ENCODE measurements around the gene GRID1.

Gene GRID1

DNA sequence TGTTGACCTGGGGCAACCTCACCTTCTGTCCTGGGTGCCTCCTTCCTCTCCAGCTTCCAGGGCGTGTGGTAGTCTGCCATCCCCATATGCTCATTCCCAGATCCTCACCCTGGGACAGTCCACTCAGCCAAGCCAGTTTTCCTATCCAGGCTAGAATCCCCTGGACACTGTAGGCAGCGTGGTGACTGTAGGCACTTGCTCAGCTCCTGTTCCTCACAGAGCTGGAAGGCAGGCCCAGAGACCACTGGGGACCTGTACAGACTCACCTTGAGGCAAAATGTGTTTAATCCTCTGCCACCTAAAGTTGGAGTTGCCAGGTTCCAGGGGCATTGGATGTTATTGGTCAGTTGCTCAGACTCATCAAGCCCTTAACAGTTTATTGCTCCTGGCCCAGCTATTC, 2.4 kb upstream of the GRID1 start:
- DNase-seq (ENCODE audit: low read depth), result no peak

DNA sequence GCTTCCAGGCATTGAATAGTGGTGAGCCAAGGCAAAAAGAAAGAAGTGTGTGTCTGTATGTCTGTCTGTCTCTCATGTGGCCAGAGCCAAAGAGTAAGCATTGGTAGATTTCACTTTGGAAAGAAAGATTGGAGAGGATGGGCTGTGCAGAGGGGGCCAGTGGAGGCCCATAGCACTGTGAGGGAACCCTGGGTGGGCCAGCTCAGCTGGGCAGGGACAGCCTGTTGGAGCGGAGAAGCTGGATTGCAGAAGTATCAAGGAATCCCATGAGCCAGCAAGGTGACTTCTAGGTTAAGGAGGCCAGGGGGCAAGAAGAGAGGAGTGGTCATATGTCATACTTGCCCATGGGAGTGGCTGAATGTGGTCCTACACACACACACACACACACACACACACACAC, 1.5 kb upstream of the GRID1 start:
- DNase-seq (ENCODE audit: low read depth), result no peak

DNA sequence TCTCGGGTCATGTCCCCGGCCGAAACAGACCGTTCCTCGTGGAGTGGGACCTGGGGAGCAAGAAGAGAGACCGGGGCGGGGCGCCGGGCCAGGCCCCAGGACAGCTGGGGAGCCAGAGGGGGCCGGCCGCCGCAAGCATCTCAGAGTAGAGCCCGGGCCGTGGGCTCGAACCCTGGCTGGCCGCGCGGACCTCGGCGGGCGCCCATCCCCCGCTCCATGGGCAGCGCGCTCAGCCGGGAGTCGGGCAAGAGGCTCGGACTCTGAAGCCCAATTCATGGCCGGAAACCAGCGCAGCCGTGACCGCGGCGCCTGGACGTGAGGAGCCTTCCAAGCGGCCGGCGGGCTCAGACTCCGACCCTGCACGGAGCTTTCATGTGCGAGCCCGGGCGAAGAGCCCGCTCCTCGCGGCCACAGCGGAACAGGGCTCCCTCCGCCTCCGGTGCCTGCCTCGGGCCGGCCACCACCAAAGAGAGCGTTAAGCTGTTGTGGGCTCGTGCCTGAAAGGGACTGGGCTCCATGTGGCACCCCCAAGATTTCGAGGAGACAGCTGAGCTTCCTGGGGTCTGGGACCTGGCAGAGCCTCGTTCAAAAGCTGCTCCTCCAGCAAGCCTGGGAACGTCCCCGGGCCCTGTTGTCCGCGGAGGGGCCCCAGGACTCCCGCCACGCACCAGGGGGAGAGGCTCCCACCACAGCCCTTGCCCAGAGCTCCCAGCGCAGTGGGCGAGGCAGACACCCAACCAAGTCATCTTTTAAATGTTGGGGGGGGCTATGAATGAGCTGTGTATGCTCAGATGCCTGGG, 757 bp upstream of the GRID1 start:
- DNase-seq (ENCODE audit: low read depth), result no peak

GRCh38 chr10:86366902-86367151, 232 bp upstream of the GRID1 start:
- no peak for DNase-seq (ENCODE audit: low read depth)

DNA sequence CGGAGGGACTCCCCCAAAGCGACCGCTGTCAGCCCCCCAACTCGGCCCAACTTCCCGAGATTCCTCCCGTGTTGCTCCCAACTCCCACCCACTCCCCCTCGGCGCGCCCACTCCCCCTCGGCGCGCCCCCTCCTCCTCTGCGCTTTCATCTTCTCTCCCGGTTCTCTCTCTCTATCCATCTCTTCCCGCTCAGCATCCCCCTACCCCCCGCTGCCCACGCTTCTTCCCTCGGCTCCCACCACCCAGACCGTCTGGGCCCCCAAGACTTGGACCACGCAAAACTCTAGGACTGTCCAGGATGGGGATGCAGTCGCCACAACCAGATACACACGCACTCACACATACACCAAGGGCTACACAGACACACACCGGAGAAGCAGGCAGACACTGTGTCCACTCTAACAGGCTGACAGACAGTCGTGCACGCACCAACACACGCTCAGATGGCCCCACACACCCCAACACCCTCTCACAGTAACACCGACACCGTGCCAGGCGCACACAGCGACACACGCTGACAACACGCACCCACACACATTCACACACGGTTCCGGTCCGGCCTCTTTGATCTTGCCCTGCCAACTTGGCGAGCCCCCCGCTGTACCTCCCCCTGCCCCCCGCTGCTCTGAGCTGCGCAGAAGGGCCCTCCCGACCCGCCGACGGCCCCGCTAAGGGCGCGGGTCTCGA, 1.1 kb downstream of the GRID1 start:
- no peak for DNase-seq (ENCODE audit: low read depth)

GRCh38 chr10:86364491-86365345, 1.9 kb downstream of the GRID1 start:
- no peak for DNase-seq (ENCODE audit: low read depth)

- DNase-seq (ENCODE audit: low read depth), result no peak
Observed at GRCh38 chr10:86363833-86364490, 2.6 kb downstream of the GRID1 start.

DNA sequence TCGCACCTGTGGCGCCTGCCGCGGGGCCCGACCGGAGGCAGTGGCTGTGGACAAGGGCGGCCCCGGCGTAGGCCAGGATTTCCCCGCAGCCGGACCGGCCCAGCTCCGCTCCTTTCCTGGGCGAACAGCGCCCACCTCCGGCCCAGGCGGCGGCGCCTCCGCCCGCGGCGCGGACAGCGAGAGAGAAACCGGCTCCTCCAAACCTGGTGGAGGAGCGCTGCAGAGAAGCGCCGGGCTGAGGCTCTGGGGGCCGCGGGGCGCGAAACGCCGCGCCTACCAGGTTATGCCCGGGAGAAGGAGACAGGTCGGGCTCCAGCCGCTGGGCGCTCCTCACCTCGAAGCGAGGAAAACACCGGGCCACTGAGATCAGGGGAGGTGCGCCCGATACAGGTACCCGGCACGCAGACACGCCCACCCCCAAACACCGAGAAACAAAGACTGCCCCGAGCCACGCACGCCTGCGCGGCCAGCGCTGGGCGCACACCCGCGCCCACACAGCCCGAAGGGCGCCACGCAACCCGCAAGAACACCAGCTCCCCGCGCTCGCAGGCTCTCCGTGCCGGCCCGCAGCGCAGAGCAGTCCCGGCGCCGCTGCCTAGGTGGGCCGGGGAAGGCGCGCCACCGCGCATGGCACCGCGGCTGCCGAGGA, 3.3 kb downstream of the GRID1 start:
- DNase-seq (ENCODE audit: low read depth), result no peak

GRCh38 chr10:86362586-86363183, 3.9 kb downstream of the GRID1 start:
- DNase-seq (ENCODE audit: low read depth), result no peak

DNA sequence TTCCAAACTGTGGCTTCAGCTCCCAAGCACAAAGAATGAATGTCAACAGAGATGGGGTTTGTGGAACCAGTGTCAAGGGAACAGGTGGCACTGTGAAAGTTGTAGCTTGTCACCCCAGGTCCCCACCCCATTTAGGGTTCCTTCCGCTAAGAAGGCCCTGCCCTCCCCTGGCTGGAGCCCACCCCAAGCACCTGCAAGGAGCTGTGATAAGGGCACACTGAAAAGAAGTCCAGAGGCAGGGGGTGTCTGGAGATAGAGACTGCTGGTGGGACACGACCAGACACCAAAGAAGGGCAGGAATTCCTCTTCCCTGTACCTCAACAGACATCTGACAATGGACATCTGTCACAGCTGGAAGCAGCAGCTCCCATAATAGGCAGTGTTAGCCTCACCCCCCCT, 4.5 kb downstream of the GRID1 start:
- DNase-seq (ENCODE audit: low read depth), result no peak

DNA sequence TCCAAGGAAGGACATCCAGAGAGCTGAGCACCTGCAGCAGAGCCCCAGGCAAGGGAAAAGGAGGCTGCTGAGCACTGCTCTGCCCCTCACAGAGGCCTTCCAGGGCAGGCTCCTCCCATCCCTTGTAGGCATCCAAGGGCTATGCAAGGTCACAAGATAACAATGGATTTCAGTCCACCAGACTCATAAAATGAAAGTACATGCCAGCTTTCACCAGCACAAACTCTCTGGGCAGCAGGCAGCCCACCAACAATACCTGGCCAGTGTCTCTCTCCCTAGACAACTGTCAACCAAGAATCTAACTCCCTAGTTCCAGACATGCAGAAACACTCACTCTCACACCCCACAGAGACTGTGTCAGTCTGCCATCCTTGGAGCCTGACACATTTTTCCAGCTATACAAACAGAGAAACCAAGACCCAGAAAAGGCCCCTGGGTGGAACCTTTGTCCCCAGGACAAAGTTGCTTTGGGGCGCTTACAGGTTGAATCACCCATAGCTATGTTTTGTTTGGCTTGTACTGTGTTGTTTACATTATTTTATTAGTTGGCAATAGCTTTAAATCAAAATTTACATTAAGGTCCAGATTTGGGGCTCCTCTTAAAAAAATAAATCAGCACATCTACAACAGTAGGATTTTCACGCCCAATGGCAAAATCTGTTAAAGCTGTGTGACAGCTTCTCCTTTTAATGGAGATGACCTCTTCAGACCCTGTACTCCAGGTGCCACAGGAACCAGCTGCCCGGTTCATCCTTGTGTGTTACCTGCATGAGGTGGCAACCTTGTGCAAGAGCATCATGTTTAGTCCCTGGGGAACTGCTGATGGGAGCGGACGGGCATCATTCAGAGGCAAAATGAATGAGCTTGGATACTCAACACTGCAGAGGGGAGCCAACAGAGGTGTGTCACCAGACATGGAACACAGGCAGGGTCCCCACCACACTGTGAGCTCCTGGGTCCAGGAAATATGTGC, 5.2 kb downstream of the GRID1 start:
- no peak for DNase-seq (ENCODE audit: low read depth)

DNA sequence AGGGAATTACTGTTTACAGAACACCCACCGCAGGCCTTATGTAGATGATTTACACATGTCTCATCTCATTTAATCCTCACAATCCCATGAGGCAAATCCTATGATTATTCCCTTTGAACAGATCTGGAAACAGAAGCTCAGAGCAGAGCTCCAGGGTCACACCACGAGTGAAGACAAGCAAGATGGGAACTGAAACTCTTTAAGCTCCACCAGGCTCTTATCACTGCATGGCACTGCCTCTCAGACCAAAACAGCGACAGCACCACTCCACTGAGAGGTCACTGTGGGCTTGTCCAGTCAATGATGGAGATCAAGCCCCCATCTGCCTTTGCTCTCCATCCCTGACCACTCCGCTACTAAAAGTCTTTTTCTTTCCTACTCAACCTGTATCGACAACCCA, 5.9 kb downstream of the GRID1 start:
- DNase-seq (ENCODE audit: low read depth), result no peak

GRCh38 chr10:86359954-86360353, 6.6 kb downstream of the GRID1 start:
- DNase-seq (ENCODE audit: low read depth), result no peak

DNA sequence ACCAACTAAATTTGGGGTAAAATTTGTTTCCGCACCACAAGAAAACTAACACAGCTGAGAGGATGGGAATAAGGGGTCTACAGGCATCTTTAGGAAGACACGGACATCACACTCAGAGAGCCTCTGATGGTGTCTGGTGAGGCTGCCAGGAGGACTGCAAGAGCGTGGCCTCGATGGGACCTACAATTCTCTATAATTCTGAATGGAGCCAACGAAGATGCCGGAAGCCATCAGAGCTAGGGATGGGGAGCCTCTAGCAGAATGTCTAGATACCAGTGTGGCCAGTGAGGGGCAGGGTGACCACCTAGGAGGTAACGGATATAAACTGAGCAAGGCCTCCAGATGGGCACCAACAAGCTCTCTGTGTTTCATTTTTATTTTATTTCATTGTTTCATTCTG, 7.5 kb downstream of the GRID1 start:
- DNase-seq (ENCODE audit: low read depth), result no peak

GRCh38 chr10:86357676-86358075, 8.9 kb downstream of the GRID1 start:
- DNase-seq (ENCODE audit: low read depth), result no peak

- no peak for DNase-seq (ENCODE audit: low read depth)
Observed at GRCh38 chr10:86357041-86357440, 9.6 kb downstream of the GRID1 start.

DNA sequence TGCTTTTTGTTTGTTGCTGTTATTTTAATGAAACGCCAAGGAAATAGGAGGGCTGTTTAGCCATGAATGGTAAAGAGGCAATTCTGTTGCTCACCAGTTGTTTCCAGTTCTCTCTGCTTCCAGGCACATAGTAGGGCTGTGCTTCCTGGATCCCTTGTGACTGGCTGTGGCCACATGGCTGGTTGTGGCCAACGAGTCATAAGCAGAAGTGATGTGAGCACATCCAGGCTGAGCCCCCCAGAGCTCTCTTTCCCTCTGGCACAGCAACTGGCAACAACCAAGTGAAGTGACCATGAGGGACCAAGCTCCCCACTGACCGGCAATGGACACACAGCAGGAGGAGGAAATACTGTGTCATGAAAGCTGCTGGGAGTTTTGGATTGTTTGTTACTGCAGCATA, 10.3 kb downstream of the GRID1 start:
- no peak for DNase-seq (ENCODE audit: low read depth)

- no peak for DNase-seq (ENCODE audit: low read depth)
Observed at GRCh38 chr10:86355571-86356038, 11.0 kb downstream of the GRID1 start.

DNA sequence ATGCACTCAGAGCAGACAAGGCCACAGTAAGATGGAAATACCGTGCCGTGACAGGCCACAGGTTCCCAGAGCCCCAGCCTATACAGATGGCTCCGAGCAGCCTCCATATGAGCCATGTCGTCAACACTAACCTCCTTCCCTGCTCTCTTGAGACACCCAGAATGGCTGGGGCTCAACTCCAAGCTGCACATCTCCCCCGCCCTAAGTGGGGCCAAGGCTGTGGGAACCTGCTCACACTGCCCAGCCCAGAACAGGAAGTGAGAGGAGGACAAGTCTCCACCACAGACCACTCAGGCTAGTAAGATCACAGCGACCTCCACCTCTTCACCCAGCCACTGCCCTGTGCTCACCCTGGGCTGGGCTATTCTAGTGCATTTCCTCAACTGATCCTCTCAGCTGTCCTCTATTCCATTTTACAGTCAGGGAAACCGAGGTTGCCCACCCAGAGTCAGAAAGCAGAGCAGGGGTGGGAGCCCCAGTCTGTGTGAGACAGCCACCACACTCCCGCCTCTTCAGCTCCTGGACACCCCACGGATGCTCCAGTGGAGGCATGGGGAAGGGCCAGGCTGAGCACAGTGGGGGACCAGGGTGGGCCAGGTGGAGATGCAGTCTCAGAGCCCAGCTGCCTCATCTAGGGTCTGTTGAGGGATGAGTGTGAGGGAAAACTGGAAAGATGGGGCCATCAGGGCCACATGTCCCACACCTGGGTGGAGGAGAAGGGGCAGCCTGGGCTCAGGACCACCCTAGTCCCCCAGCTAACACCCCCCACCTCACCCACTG, 11.6 kb downstream of the GRID1 start:
- no peak for DNase-seq (ENCODE audit: low read depth)
